PFSK-1 (cell line): ENCODE results near the gene TGM1.

Source experiments
- FOXP2 ChIP-seq: optimal IDR thresholded peaks from 2 replicates; pipeline ENCODE3; 2011; ENCODE audit warnings: borderline replicate concordance, control low read depth, inconsistent platforms; ENCODE audit not compliant: insufficient read depth; ENCODE audit errors: extremely low read length, extremely low read depth
- POLR2AphosphoS5 ChIP-seq: IDR thresholded peaks from 2 replicates; pipeline ENCODE4 v1.6.1; 2012; ENCODE audit warnings: low read depth, mild to moderate bottlenecking, control low read depth, low read length, moderate library complexity
- SIN3A ChIP-seq: IDR thresholded peaks from 2 replicates; pipeline ENCODE4 v1.6.1; 2012; ENCODE audit warnings: mild to moderate bottlenecking, low read length, moderate library complexity, borderline replicate concordance; ENCODE audit not compliant: insufficient read depth
- TAF1 ChIP-seq: IDR thresholded peaks from 2 replicates; pipeline ENCODE4 v1.6.1; 2012; ENCODE audit warnings: low read length, control low read depth, borderline replicate concordance; ENCODE audit not compliant: insufficient read depth
- TF ChIP-seq, protein P1 (sequence below), 2 experiments: IDR thresholded peaks; 2 replicates each; pipeline versions ENCODE4 v1.6.1 to v1.8.0; 2011 to 2012; ENCODE audit warnings: low read depth in 2 of 2, low read length in 2 of 2, control low read depth in 1 of 2, inconsistent platforms in 1 of 2, mild to moderate bottlenecking in 1 of 2, moderate library complexity in 1 of 2; ENCODE audit not compliant: insufficient read depth in 1 of 2

The TGM1 gene

DNA sequence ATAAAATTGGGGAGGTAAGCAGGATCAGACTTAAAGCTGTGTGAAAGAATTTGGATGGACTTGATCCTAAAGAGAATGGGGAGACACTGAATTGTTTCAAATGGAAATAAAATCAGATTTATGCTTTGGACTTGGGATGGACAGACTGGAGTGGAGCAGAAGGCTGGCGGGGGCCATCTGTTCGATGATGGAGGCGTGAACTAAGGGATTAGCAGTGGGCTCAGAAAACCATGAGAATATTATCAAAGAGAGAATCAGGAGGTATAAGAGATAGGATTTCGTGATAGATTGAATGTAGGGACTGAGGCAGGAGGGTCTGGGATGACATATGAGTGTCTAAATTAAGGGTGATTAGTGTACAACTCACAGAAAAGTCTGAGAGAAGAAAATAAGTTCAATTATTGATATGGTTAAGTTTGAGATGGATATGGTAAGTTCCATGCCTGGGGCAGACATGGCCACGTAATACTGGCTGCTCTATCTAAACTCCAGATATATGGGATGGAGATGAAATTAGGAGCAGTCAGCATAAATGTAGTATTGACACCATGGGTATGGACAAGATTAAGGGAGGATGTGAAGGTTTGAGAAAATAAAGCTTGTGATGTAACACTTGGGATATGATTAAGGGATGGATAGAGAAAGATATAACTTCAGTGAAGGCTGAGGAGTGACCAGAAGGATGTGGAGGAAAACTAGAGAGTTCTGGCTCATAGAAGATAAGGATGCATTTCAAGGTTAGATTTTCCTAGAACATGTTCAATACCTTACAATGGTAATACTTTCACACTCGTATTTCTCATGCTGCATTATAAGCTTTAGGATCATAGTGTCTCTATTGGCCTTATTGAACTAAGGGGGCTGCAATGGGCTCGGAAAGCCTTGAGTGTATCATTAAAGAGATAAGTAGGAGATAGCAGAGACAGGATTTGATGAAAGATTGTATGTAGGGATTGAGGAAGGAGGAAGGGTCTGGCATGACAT lies 58.5 kb downstream of the TGM1 start:
- TF ChIP-seq FOXP2 (no peak), POLR2AphosphoS5 (no peak), SIN3A (no peak), TAF1 (no peak)
- TF ChIP-seq, protein P1, sequence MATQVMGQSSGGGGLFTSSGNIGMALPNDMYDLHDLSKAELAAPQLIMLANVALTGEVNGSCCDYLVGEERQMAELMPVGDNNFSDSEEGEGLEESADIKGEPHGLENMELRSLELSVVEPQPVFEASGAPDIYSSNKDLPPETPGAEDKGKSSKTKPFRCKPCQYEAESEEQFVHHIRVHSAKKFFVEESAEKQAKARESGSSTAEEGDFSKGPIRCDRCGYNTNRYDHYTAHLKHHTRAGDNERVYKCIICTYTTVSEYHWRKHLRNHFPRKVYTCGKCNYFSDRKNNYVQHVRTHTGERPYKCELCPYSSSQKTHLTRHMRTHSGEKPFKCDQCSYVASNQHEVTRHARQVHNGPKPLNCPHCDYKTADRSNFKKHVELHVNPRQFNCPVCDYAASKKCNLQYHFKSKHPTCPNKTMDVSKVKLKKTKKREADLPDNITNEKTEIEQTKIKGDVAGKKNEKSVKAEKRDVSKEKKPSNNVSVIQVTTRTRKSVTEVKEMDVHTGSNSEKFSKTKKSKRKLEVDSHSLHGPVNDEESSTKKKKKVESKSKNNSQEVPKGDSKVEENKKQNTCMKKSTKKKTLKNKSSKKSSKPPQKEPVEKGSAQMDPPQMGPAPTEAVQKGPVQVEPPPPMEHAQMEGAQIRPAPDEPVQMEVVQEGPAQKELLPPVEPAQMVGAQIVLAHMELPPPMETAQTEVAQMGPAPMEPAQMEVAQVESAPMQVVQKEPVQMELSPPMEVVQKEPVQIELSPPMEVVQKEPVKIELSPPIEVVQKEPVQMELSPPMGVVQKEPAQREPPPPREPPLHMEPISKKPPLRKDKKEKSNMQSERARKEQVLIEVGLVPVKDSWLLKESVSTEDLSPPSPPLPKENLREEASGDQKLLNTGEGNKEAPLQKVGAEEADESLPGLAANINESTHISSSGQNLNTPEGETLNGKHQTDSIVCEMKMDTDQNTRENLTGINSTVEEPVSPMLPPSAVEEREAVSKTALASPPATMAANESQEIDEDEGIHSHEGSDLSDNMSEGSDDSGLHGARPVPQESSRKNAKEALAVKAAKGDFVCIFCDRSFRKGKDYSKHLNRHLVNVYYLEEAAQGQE (IDR thresholded peaks at IDR 0.05; ENCODE audit: insufficient read depth in 1 of 2, low read depth in 2 of 2, low read length in 2 of 2) = no peak
